HS-27A (cell line): ENCODE measurements around the gene GNGT2.

ENCODE experiments used
- DNase-seq: peaks from one replicate; pipeline ENCODE4 v3.0.0-alpha.2; 2012; ENCODE audit warnings: low read depth, missing footprints

Gene GNGT2

GRCh38 chr17:49210158-49211029, at the start of gene GNGT2, which contains the start of gene ABI3:
Gene GNGT2 (minus strand): TSS chr17:49210574. CDS start chr17:49207422, 3,152 bp downstream.
Gene ABI3 (plus strand): TSS chr17:49210707. CDS start chr17:49210725, 18 bp downstream.
- DNase-seq = no peak

- no peak for DNase-seq
These were observed 49.3 kb upstream of the GNGT2 start for GRCh38 chr17:49259663-49260010.

DNA sequence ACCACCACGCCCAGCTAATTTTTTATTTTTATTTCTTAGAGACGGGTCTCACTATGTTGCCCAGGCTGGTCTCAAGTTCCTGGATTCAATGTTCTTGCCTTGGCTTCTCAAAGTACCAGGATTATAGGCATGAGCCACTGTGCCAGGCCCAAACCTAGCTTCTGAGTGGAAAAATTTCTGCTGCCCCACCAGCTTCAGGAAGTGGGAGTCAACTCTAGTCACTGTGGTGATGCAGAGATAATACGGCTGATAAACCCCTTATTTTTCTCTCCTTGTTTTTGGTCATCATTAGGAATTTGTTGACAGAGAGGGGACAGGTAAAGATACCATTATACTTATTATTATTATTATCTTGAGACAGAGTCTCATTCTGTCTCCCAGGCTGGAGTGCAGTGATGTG, 48.0 kb upstream of the GNGT2 start:
- DNase-seq = no peak

DNA sequence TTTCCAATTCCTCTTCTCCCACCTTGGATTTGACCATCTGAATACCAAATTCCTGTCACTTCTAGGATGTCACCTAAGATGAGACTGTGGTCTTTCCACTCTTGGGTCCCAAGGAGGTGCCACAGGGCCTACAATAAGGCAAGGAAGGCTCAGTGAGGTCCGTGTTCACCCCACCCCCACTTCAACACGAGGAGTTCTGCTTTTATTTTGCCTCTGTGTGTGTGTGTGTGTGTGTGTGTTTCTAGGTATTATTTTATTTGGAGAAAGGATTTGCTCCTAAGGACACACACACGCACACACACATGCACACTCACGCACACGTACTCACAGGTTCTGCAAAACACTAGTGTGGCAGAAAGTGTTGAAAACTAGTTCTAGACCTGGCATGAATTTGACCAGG, 44.8 kb upstream of the GNGT2 start:
- no peak for DNase-seq

DNA sequence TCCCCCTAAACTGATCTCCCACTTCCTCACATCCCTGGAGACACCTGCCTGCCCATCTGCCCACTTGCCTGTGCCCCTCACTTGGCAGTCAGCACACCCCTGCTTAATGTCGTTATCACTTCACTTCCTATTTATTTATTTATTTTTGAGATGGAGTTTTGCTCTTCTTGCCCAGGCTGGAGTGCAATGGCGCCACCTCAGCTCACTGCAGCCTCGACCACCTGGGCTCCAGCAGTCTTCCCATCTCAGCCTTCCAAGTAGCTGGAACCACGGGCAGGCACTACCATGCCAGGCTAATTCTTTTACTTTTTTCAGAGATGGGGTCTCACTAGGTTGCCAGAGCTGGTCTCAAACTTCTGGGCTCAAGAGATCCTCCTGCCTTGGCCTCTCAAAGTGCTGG, 43.7 kb upstream of the GNGT2 start:
- DNase-seq = no peak

- DNase-seq = no peak
These were observed 41.8 kb upstream of the GNGT2 start for GRCh38 chr17:49252148-49252695.

- no peak for DNase-seq
These were observed 39.6 kb upstream of the GNGT2 start for GRCh38 chr17:49249890-49250522.

GRCh38 chr17:49249292-49249794, 39.0 kb upstream of the GNGT2 start:
- DNase-seq = no peak

GRCh38 chr17:49247944-49248343, 37.6 kb upstream of the GNGT2 start:
- no peak for DNase-seq

DNA sequence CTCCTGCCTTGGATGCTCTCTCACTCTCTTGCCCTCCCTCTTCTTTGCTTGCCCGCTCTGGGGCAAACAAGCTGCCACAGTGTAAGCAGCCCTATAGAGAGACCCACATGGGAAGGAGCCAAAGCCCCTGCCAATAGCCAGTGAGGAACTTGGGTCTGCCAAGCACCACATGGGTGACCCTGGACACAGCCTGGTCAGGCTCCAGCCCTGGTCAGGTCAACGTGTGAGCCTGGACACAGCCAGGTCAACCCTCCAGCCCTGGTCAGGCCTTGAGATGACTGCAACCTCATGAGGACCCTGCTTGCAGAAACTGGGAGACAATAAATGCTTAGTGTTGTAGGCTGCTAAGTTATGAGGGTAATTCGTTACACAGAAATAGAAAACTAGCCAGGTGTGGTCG, 34.5 kb upstream of the GNGT2 start:
- no peak for DNase-seq

DNA sequence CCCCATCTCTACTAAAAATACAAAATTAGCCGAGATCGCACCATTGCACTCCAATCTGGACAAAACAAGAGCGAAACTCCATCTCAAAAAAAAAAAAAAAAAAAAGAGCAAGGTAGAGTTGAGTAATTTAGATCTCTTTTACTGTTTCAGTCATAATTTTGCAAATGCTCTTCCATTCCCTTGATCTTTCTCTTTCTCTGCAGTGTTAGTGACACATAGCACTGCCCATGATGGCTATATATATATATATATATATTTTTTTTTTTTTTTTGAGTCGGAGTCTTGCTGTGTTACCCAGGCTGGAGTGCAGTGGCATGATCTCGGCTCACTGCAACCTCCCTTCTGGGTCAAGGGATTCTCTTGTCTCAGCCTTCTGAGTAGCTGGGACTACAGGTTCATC, 32.4 kb upstream of the GNGT2 start:
- no peak for DNase-seq

DNA sequence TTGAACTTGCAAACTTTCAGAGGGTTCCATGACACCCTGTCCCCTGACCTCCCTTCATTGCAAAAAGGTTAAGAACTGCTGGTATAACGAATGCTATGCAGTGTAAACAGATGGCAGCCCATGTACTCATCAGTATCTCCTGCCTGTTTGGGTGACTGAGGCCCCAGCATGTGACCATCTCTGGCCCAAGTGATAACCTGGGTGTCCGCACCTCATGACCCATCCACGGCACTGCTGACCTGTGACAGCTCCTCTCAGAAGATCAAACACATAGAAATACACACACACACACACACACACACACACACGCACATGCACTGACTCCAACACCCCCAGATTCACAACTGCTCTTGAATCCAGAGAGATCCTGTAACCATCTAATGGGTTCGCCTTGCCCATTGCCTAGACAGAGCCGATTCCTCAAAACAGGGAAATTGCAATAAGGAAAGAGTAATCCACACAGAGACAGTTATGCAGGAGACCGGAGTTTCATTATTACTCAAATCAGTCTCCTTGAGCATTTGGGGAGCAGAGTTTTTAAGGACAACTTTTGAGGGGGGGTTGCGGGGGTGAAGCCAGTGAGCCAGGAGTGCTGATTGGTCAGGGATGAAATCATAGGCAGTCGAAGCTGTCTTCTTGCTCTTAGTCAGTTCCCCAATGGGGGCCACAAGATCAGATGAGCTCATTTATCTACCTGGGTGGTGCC, 31.5 kb upstream of the GNGT2 start:
- DNase-seq = no peak

DNA sequence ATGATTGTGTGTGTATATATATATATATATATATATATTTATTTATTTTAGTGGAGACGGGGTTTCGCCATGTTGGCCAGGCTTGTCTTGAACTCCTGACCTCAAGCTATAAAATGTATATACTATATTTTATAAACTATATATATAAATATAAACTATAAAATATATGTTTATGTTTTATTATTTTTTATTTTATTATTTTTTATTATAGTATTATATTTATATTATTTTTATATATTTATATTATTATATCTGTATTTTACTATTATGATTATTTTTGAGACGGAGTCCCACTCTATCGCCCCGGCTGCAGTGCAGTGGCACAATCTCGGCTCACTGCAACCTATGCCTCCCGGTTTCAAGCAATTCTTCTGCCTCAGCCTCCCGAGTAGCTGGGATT, 30.7 kb upstream of the GNGT2 start:
- DNase-seq = no peak

GRCh38 chr17:49240619-49241018, 30.2 kb upstream of the GNGT2 start:
- no peak for DNase-seq

- no peak for DNase-seq
These were observed 29.6 kb upstream of the GNGT2 start for GRCh38 chr17:49239963-49240362.

DNA sequence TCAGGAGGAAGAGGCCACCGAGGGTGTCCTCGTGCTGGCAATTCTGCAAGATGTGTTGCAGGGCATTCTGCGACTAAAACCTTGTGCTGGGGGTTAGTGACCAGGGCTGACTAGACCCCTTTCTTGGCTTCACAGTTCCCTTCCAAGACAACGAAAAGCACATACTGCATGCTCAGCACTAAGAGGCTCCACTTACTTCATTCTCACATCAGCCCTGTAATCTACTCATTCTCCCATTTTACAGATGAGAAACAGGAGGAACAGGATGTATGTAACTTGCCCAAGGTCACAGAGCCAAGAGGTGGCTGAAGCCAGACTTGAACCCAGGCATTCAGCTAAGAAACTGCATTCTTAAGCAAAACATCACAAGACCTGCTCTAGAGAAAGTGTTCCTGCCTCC, 25.5 kb upstream of the GNGT2 start:
- no peak for DNase-seq

GRCh38 chr17:49234509-49235080, 24.2 kb upstream of the GNGT2 start:
- no peak for DNase-seq

DNA sequence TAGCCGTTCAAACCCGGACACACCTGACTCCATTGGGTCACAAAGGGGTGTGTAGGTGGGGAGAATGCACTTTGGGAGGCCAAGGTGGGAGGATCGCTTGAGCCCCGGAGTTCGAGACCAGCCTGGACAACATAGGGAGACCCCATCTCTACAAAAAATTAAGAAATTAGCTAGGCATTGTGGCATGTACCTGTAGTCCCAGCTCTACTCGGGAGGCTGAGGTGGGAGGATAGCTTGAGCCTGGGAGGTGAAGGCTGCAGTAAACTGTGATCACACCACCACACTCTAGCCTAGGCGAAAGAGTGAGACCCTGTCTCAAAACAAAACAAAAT, 21.2 kb upstream of the GNGT2 start:
- DNase-seq = no peak

DNA sequence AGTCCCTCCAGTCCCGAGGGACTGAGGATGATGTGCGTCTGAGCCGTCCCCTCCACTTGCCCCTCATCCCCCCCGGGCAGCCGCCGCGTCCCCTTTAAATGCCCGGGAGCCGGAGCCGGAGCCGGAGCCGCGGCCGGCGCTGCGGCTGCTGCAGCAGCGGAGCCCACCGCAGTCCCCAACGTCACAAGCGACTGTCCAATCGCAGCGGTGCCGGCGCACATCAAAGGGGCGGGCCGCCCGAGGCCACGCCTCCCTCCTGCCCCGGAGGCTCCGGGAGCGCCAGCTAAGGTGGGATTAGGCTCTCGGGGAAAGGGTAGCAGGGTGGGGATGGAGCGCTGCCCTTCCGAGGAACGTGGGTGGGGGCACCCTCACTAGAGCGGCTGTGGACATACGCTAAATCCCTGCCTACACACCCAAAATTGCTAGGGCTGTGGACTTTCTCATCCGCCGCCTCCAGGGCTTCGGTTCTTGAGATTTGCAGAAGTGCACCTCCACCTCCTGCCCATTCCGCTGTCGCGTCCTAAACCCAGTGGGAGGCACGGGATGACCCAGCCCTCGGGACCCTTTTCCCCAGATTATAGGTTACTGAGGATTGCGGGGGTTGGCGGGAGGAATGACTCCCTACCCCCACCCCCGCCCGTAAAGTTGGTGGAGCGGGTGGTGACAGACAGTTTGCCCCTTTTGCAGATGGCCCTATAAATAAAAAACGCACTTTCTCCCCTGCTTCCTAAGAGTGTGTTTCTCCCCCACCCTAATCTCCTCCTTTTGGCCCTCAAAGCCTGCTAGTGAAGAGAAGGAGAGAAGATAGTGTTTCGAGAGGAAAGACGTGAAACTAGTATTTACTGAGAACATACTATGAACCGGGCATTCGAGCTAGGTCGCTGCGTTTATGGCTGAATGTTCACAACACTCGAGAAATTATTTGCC, 20.5 kb upstream of the GNGT2 start, which contains the start of gene PHOSPHO1:
TSS of gene PHOSPHO1 (minus strand) at position 152 of the 927 bp plus-strand sequence. CDS start 4,096 bp downstream, outside the sequence.
- peak; percentile 34 for DNase-seq

GRCh38 chr17:49229805-49230600, 19.6 kb upstream of the GNGT2 start:
- no peak for DNase-seq
